Fibroblast of lung (primary cell): ENCODE data around the gene DGKG. TPM values are rescaled to one million over a fixed set of nuclear protein-coding genes. Genes with fewer than 3 reads are reported as not detected.

Source experiments
- DNase-seq, 2 donors: peaks; one replicate each; pipeline versions ENCODE4 v3.0.0 to v3.0.0-alpha.2; 2010; ENCODE audit warnings: low read depth in 2 of 2
- H2AFZ ChIP-seq: 2 replicates; pipeline ENCODE4 v1.5.1; 2012; ENCODE audit warnings: low read length, control low read depth, inconsistent platforms
- H3K27ac ChIP-seq: 2 replicates; pipeline ENCODE4 v1.5.1; 2011; ENCODE audit warnings: low read length, control low read depth; ENCODE audit not compliant: insufficient read depth
- H3K27me3 ChIP-seq: 2 replicates; pipeline ENCODE4 v1.5.1; 2011; ENCODE audit warnings: mild to moderate bottlenecking, low read length; ENCODE audit not compliant: control insufficient read depth, insufficient read depth
- H3K36me3 ChIP-seq: 2 replicates; pipeline ENCODE4 v1.5.1; 2011; ENCODE audit warnings: low read length; ENCODE audit not compliant: control insufficient read depth, insufficient read depth
- H3K4me1 ChIP-seq: 2 replicates; pipeline ENCODE4 v1.5.1; 2011; ENCODE audit warnings: low read length; ENCODE audit not compliant: control insufficient read depth, insufficient read depth; ENCODE audit errors: extremely low read depth
- H3K4me2 ChIP-seq: 2 replicates; pipeline ENCODE4 v1.5.1; 2011; ENCODE audit warnings: low read length, control low read depth; ENCODE audit not compliant: insufficient read depth; ENCODE audit errors: extremely low read depth
- H3K4me3 ChIP-seq, 4 experiments: fragments of 200-600 bp in 1 of 4; sonication (generic) in 1 of 4; replicated peaks in 1 of 4; 2 replicates each; pipeline ENCODE4 v1.5.1; 2011 to 2016; ENCODE audit warnings: low read length in 4 of 4, low read depth in 3 of 4, mild to moderate bottlenecking in 3 of 4, control low read depth in 2 of 4, inconsistent platforms in 1 of 4, mixed read lengths in 1 of 4; ENCODE audit not compliant: insufficient read depth in 1 of 4; ENCODE audit errors: control extremely low read depth in 1 of 4
- H3K79me2 ChIP-seq: 2 replicates; pipeline ENCODE4 v1.5.1; 2012; ENCODE audit warnings: mild to moderate bottlenecking, low read length, inconsistent platforms; ENCODE audit not compliant: control insufficient read depth, insufficient read depth
- H3K9ac ChIP-seq: 2 replicates; pipeline ENCODE4 v1.5.1; 2011; ENCODE audit warnings: mild to moderate bottlenecking, low read length, control low read depth; ENCODE audit not compliant: insufficient read depth
- H3K9me3 ChIP-seq: 2 replicates; pipeline ENCODE4 v1.5.1; 2012; ENCODE audit warnings: low read depth, low read length; ENCODE audit not compliant: control insufficient read depth, insufficient read depth
- H4K20me1 ChIP-seq: 2 replicates; pipeline ENCODE4 v1.5.1; 2011; ENCODE audit warnings: low read length; ENCODE audit not compliant: control insufficient read depth, insufficient read depth; ENCODE audit errors: extremely low read depth
- EZH2 ChIP-seq: IDR thresholded peaks from 2 replicates; pipeline ENCODE4 v1.5.1; 2012; ENCODE audit warnings: low read length, control low read depth, mild to moderate bottlenecking; ENCODE audit errors: missing control alignments
- polyA plus RNA-seq, 2 donors: library from polyadenylated mRNA; depleted of rRNA in 1 of 2; stranded (reverse) in 1 of 2; unstranded in 1 of 2; fragments of >200 nt; gene quantifications; 2 replicates each; pipeline ENCODE4 v1.2.1, GENCODE V29; 2011 to 2012; ENCODE audit warnings: missing spikeins in 1 of 2
- total RNA-seq: library from RNA; depleted of rRNA; stranded (reverse); fragments of >200 nt; gene quantifications from 2 replicates; pipeline ENCODE4 v1.2.1, GENCODE V29; 2014
- TF ChIP-seq, protein P1 (sequence below), 2 donors: IDR thresholded peaks in 1 of 2; conservative IDR thresholded peaks in 1 of 2; 1 replicate in 1 of 2; 2 replicates in 1 of 2; pipeline ENCODE4 v1.5.1; 2011 to 2012; ENCODE audit warnings: low read length in 2 of 2, control low read depth in 1 of 2, inconsistent platforms in 1 of 2, low read depth in 1 of 2, mild to moderate bottlenecking in 1 of 2

DGKG gene
- total and polyA plus RNA-seq, 2 donors (not counting 1 experiment from before 2014, with no cell fraction given) = 3.7 to 4.8 TPM

DNA sequence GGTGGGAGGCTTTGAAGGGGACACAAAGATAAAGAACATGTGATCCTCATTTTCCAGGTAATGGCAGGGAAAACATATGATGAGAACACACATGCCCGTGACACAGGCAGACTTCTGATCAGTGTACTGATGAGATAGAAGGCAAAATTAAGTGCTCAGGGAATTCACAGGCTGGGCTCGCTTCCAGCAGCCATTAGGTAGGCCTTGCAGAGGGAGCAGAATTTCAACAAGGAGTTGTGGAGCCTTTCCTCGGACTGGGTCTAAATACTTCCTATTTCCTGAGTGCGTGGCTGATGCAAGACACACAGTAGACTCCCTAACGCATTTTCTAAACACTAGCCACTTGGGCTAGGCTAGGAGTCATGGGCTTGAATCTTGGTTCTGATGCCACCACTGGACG is 179.2 kb downstream of the DGKG start:
- no peak for TF ChIP-seq EZH2
- TF ChIP-seq, protein P1, sequence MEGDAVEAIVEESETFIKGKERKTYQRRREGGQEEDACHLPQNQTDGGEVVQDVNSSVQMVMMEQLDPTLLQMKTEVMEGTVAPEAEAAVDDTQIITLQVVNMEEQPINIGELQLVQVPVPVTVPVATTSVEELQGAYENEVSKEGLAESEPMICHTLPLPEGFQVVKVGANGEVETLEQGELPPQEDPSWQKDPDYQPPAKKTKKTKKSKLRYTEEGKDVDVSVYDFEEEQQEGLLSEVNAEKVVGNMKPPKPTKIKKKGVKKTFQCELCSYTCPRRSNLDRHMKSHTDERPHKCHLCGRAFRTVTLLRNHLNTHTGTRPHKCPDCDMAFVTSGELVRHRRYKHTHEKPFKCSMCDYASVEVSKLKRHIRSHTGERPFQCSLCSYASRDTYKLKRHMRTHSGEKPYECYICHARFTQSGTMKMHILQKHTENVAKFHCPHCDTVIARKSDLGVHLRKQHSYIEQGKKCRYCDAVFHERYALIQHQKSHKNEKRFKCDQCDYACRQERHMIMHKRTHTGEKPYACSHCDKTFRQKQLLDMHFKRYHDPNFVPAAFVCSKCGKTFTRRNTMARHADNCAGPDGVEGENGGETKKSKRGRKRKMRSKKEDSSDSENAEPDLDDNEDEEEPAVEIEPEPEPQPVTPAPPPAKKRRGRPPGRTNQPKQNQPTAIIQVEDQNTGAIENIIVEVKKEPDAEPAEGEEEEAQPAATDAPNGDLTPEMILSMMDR (conservative IDR thresholded peaks at IDR 0.05 in 1 of 2, IDR thresholded peaks at IDR 0.05 in 1 of 2; ENCODE audit: low read depth in 1 of 2, low read length in 2 of 2) = no peak
- Histone ChIP-seq H3K27ac (no peak overlapping the region), H2AFZ (no peak overlapping the region), H3K9me3 (no peaks in the 10 kb centered on the region), H3K4me2 (no peak overlapping the region), H3K9ac (no peak overlapping the region), H4K20me1 (no peaks in the 10 kb centered on the region), H3K27me3 (no peaks in the 10 kb centered on the region), H3K79me2 (no peaks in the 10 kb centered on the region), H3K36me3 (no peaks in the 10 kb centered on the region), H3K4me3 (no peak overlapping the region), H3K4me1 (no peaks in the 10 kb centered on the region)
- no peak for DNase-seq

DNA sequence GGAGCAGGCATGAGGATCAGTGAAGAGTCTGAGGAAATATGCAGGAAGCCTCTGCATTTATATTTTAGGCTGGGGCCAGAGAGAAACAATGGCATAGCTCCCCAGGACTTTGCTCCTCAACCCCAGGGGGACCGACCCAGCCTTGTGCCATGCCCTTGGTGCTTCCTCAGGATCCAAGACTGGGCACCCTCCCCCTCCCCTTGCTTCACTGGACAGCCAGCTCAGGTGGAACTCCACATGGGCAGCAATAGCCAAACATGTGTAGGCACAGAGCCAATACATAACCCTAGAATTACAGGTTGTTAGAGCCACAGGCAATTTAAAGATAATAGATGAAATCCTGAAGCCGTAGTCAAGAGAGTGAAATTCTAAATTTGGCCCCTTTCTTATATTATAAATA is 180.1 kb downstream of the DGKG start:
- TF ChIP-seq EZH2 = no peak
- TF ChIP-seq, protein P1 (conservative IDR thresholded peaks at IDR 0.05 in 1 of 2, IDR thresholded peaks at IDR 0.05 in 1 of 2; ENCODE audit: low read depth in 1 of 2, low read length in 2 of 2) = no peak
- Histone ChIP-seq H2AFZ (no peak overlapping the region), H3K36me3 (no peaks in the 10 kb centered on the region), H3K79me2 (no peaks in the 10 kb centered on the region), H3K4me2 (no peak overlapping the region), H3K4me1 (no peaks in the 10 kb centered on the region), H3K9ac (no peak overlapping the region), H3K27me3 (no peaks in the 10 kb centered on the region), H3K9me3 (no peaks in the 10 kb centered on the region), H4K20me1 (no peaks in the 10 kb centered on the region), H3K27ac (no peak overlapping the region), H3K4me3 (no peak overlapping the region)
- DNase-seq = no peak

DNA sequence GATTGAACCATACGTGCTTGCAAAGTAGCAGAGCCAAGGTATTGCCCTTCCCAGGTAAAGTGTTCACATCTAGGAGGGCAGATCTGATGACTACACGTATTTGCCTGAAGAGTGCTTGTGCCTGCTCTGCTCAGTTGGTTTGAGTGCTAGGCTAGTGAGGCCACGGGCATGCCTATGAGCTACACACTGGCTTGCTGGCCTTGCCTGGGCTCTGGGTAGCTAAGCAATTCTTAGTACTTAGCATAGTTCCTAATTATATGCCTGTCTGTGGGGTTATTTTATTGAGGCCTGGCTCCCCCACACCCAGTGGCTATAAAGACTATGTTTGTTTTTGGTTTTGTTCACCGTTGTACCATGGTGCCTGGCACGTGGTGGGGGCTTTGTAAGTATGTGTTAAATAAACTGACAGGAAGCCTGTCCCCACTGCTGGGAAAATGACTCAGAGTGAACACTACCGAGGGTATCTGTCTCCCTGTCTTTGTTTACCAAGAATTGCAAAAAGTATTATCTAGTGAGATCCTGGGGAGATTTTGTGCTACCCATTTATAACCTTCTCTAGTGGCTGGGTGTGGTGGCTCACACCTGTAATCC is 181.0 kb downstream of the DGKG start:
- no peaks in the 10 kb centered on the region for H3K79me2 ChIP-seq
- no peaks in the 10 kb centered on the region for H3K4me1 ChIP-seq
- H3K27me3 ChIP-seq = no peaks in the 10 kb centered on the region
- no peak overlapping the region for H3K4me2 ChIP-seq
- no peak overlapping the region for H3K4me3 ChIP-seq
- no peaks in the 10 kb centered on the region for H3K9me3 ChIP-seq
- TF ChIP-seq EZH2 = no peak
- TF ChIP-seq, protein P1 (conservative IDR thresholded peaks at IDR 0.05 in 1 of 2, IDR thresholded peaks at IDR 0.05 in 1 of 2; ENCODE audit: low read depth in 1 of 2, low read length in 2 of 2) = no peak
- no peak overlapping the region for H3K27ac ChIP-seq
- H3K36me3 ChIP-seq = no peaks in the 10 kb centered on the region
- no peaks in the 10 kb centered on the region for H4K20me1 ChIP-seq
- no peak overlapping the region for H3K9ac ChIP-seq
- no peak for DNase-seq
- H2AFZ ChIP-seq = no peak overlapping the region
